HFF-Myc (cell line): ENCODE measurements around the gene NTN5.
"Not testable (repeated sequence)": the region's sequence is repeated elsewhere in the genome, so short reads cannot be mapped to it uniquely, and the experiment has no call there.

Experiments used
- DNase-seq: peaks from one replicate; pipeline ENCODE4 v3.0.0-alpha.2; 2011; ENCODE audit warnings: low read depth; ENCODE audit errors: extremely low read depth
- H3K4me3 ChIP-seq: replicated peaks from 2 replicates; pipeline ENCODE4 v1.5.1; 2011; ENCODE audit warnings: low read depth, mild to moderate bottlenecking, control low read depth, low read length
- CTCF ChIP-seq: IDR thresholded peaks from 2 replicates; pipeline ENCODE4 v1.5.1; 2012; ENCODE audit warnings: mild to moderate bottlenecking, low read depth, low read length, control low read depth; ENCODE audit errors: missing control alignments

Gene NTN5

GRCh38 chr19:48683349-48683748, 10.5 kb upstream of the NTN5 start:
- no peak for TF ChIP-seq CTCF
- no peak overlapping the region for H3K4me3 ChIP-seq
- DNase-seq: no peak

- no peak for TF ChIP-seq CTCF
- no peak for DNase-seq
- H3K4me3 ChIP-seq: no peak overlapping the region
Measured at GRCh38 chr19:48681127-48681470, 8.3 kb upstream of the NTN5 start.

- DNase-seq: no peak
- no peak for TF ChIP-seq CTCF
- no peak overlapping the region for H3K4me3 ChIP-seq
Measured at GRCh38 chr19:48680436-48681126, 7.8 kb upstream of the NTN5 start.

- H3K4me3 ChIP-seq, DNase-seq: not testable (repeated sequence)
Measured at GRCh38 chr19:48680006-48680405, 7.2 kb upstream of the NTN5 start.

GRCh38 chr19:48678201-48678600, 5.4 kb upstream of the NTN5 start:
- no peak overlapping the region for H3K4me3 ChIP-seq
- no peak for TF ChIP-seq CTCF
- DNase-seq: no peak

GRCh38 chr19:48676887-48677286, 4.1 kb upstream of the NTN5 start:
- no peak overlapping the region for H3K4me3 ChIP-seq
- no peak for DNase-seq
- TF ChIP-seq CTCF: no peak

GRCh38 chr19:48676487-48676886, 3.7 kb upstream of the NTN5 start:
- DNase-seq: no peak
- no peak for TF ChIP-seq CTCF
- no peak overlapping the region for H3K4me3 ChIP-seq
